Naive thymus-derived CD4-positive, alpha-beta T cell (primary cell): Measurements from ENCODE around the gene FBXW12. TPM values are rescaled to one million over a fixed set of nuclear protein-coding genes. Genes with fewer than 3 reads are reported as not detected.

Experiments
- ATAC-seq: fragments of 150-1000 bp; cut with Tn5 transposase; 2 replicates; pipeline ENCODE4 v1.10.0; 2021; ENCODE audit warnings: mild to moderate bottlenecking, moderate library complexity
- CTCF ChIA-PET: fragments of 350-600 bp; sonication (Branson Sonifier 250); formaldehyde crosslinking; loops from one replicate; lab custom pipeline; 2021; ENCODE audit warnings: antibody characterized with exemption; lab: Charles Lee
- POLR2A ChIA-PET: fragments of 350-600 bp; sonication (Branson Sonifier 250); formaldehyde crosslinking; loops from one replicate; lab custom pipeline; 2021; ENCODE audit warnings: antibody characterized with exemption, inconsistent platforms; lab: Charles Lee
- DNase-seq, 9 donors: peaks; one replicate each; pipeline versions ENCODE4 v3.0.0 to v3.0.0-alpha.2; 2020 to 2022; ENCODE audit warnings: mixed read lengths in 1 of 9
- H3K27ac ChIP-seq: one replicate; pipeline ENCODE4 v1.7.0; 2013; ENCODE audit warnings: mild to moderate bottlenecking, low read depth, low read length, moderate library complexity
- H3K27me3 ChIP-seq, 2 donors: one replicate each; pipeline ENCODE4 v1.7.0; 2013; ENCODE audit warnings: low read length in 2 of 2, mild to moderate bottlenecking in 2 of 2, moderate library complexity in 2 of 2; ENCODE audit not compliant: control insufficient read depth in 2 of 2, insufficient read depth in 2 of 2
- H3K36me3 ChIP-seq, 3 experiments: 1 replicate in 2 of 3; 2 replicates in 1 of 3; pipeline ENCODE4 v1.7.0; 2013; ENCODE audit warnings: low read length in 3 of 3, mild to moderate bottlenecking in 3 of 3, moderate library complexity in 1 of 3; ENCODE audit not compliant: insufficient read depth in 3 of 3, control insufficient read depth in 2 of 3
- H3K4me1 ChIP-seq, 2 donors: one replicate each; pipeline ENCODE4 v1.7.0; 2013; ENCODE audit warnings: low read length in 2 of 2, mild to moderate bottlenecking in 2 of 2, moderate library complexity in 1 of 2; ENCODE audit not compliant: control insufficient read depth in 2 of 2, insufficient read depth in 2 of 2
- H3K4me3 ChIP-seq: 2 replicates; pipeline ENCODE4 v1.7.0; 2013; ENCODE audit warnings: mild to moderate bottlenecking, low read length
- H3K9me3 ChIP-seq, 3 experiments: 1 replicate in 2 of 3; 2 replicates in 1 of 3; pipeline ENCODE4 v1.7.0; 2013; ENCODE audit warnings: low read length in 3 of 3; ENCODE audit not compliant: control insufficient read depth in 2 of 3
- H3K27ac Mint-ChIP-seq, 9 donors: one replicate each; pipeline ENCODE4 v1.8.0; 2020 to 2022; ENCODE audit warnings: mixed read lengths in 9 of 9, mild to moderate bottlenecking in 8 of 9, moderate library complexity in 5 of 9, inconsistent platforms in 2 of 9
- H3K27me3 Mint-ChIP-seq, 5 donors: one replicate each; pipeline ENCODE4 v1.8.0; 2021 to 2022; ENCODE audit warnings: mixed read lengths in 5 of 5, mild to moderate bottlenecking in 1 of 5
- H3K36me3 Mint-ChIP-seq, 5 donors: one replicate each; pipeline ENCODE4 v1.8.0; 2020 to 2022; ENCODE audit warnings: mixed read lengths in 5 of 5, mild to moderate bottlenecking in 3 of 5, inconsistent platforms in 1 of 5
- H3K4me1 Mint-ChIP-seq, 7 donors: one replicate each; pipeline ENCODE4 v1.8.0; 2020 to 2022; ENCODE audit warnings: mixed read lengths in 7 of 7, mild to moderate bottlenecking in 3 of 7, inconsistent platforms in 1 of 7
- H3K4me3 Mint-ChIP-seq, 10 donors: one replicate each; pipeline ENCODE4 v1.8.0; 2020 to 2022; ENCODE audit warnings: mild to moderate bottlenecking in 10 of 10, mixed read lengths in 10 of 10, moderate library complexity in 6 of 10, inconsistent platforms in 2 of 10
- H3K9me3 Mint-ChIP-seq, 11 donors: one replicate each; pipeline ENCODE4 v1.8.0; 2020 to 2022; ENCODE audit warnings: mixed read lengths in 11 of 11, mild to moderate bottlenecking in 4 of 11, inconsistent platforms in 1 of 11, moderate library complexity in 1 of 11
- intact Hi-C, 2 donors: fragments of 100-400 bp; cut with micrococcal nuclease; formaldehyde crosslinking; loops; one replicate each; pipeline ENCODE4 v1.15.1; 2023
- polyA plus RNA-seq, 2 donors: library from polyadenylated mRNA; unstranded; fragments of 300-500 nt; fragmentation: Illumina TruSeq; gene quantifications; one replicate each; pipeline ENCODE4 v1.2.3, GENCODE V29; 2021
- total RNA-seq, 6 experiments: library from RNA in 5 of 6; stranded (reverse) in 5 of 6; gene quantifications; 1 replicate in 5 of 6; 2 replicates in 1 of 6; pipeline ENCODE4 v1.2.3 and lab custom pipeline; 2021 to 2026

FBXW12 gene
- total and polyA plus RNA-seq, 7 experiments from 2014 or later = not detected

DNA sequence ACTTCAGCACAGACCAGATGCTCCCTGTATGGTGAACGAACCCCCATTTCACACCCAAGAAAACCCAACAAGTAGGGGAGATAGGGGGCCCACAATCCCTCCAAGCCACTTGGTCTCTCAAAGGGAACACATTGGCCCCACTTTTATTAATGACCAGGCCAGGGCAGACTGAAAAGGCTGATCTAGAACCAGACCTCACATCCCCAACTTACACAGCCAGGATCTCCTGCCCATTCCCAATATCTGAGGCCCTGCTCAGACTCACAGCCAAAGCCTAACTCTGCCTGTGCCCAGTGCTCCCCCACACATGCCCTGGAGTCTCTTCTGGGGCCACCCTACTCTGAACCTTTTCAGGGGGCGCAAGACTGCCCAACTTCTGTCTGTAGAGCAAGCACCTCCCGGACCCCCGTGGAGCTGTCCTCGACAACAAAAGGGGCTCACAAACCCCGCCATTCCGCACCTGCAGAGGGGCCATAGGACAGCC lies 56.1 kb downstream of the FBXW12 start:
- Histone ChIP-seq H3K27ac (no peak overlapping the region), H3K4me3 (no peak overlapping the region), H3K27me3 (no peaks in the 10 kb centered on the region), H3K4me1 (peaks cover 8 to 10% of the 10 kb centered on the region in 2 donors), H3K36me3 (peaks cover 0 to 15% (median 3%) of the 10 kb centered on the region in 3 experiments), H3K9me3 (no peaks in the 10 kb centered on the region)
- H3K4me3 Mint-ChIP-seq = peak overlapping the region; percentile 44 to 90 (median 64)
- peaks cover 0 to 30% (median 0%) of the 10 kb centered on the region in 5 donors for H3K27me3 Mint-ChIP-seq
- ATAC-seq (no peak), DNase-seq (no peak)
- H3K4me1 Mint-ChIP-seq = peaks cover 0 to 17% (median 0%) of the 10 kb centered on the region in 7 donors
- H3K36me3 Mint-ChIP-seq = peaks cover 0 to 12% (median 0%) of the 10 kb centered on the region in 5 donors
- H3K9me3 Mint-ChIP-seq = peaks cover 0 to 2% (median 0%) of the 10 kb centered on the region in 11 donors
- peak overlapping the region in 3 of 9 donors; percentile 24 to 41 (median 40) for H3K27ac Mint-ChIP-seq
- intact Hi-C loops = no loop called here
- CTCF ChIA-PET = no interaction called here
- POLR2A ChIA-PET = interaction anchor here (1.0 kb wide), 1 partner anchor 14 kb away, joined by 3 read pairs; no protein-coding TSS in a partner anchor

- ChIA-PET POLR2A (interaction anchor here (1.0 kb wide), 1 partner anchor 13 kb away, joined by 3 read pairs; no protein-coding TSS in a partner anchor), CTCF (no interaction called here)
- intact Hi-C loops = no loop called here
- peak overlapping the region; percentile 51 for H3K4me3 ChIP-seq
- ATAC-seq (no peak), DNase-seq (no peak)
- Mint-ChIP-seq H3K36me3 (peaks cover 0 to 12% (median 0%) of the 10 kb centered on the region in 5 donors), H3K27me3 (peaks cover 0 to 30% (median 0%) of the 10 kb centered on the region in 5 donors), H3K4me3 (peak overlapping the region in 9 of 10 donors; percentile 25 to 90 (median 63)), H3K4me1 (peaks cover 0 to 17% (median 0%) of the 10 kb centered on the region in 7 donors), H3K27ac (peak overlapping the region in 1 of 9 donors; percentile 40), H3K9me3 (peaks cover 0 to 2% (median 0%) of the 10 kb centered on the region in 11 donors)
- no peaks in the 10 kb centered on the region for H3K27me3 ChIP-seq
- H3K4me1 ChIP-seq = peaks cover 8 to 10% of the 10 kb centered on the region in 2 donors
- no peaks in the 10 kb centered on the region for H3K9me3 ChIP-seq
- H3K36me3 ChIP-seq = peaks cover 0 to 21% (median 3%) of the 10 kb centered on the region in 3 experiments
- H3K27ac ChIP-seq = no peak overlapping the region
Observed at GRCh38 chr3:48428572-48429316, 56.7 kb downstream of the FBXW12 start.

DNA sequence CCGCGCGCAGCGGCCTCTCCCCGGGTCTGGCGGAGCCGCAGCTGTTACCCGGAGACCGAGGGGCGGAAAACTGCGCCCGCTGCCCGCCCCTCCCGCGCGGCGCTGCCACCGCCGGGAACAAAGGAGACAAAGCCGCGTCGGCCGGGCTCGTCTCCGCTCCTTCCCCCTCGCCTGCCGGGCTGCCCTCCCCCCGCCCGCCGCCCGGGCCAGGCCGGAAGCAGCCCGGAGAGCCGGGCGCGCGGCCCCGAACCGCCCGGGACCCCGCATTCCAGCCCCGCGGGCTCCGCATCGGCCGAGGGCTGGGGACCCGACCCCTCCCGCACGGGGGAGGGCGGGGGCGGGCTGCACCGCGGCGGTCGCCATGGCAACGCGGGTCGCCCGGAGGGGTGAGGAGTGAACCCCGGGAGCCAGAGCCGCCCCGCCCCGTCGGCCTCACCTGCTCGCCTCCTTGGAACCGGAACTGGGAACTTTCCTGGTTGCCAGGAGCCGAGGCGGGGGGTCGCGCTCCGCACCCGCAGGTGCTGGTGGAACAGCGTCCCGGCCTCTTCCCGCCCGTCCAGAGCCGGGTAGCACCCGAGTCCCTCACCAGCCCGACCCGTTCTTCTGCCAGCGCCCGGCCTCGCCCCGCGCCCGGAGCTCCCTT lies 57.4 kb downstream of the FBXW12 start:
- H3K4me1 Mint-ChIP-seq = peaks cover 0 to 20% (median 4%) of the 10 kb centered on the region in 7 donors
- intact Hi-C loops = no loop called here
- POLR2A ChIA-PET = interaction anchor here (1.3 to 1.7 kb wide), 2 partner anchors 10 to 16 kb away, joined by 4 read pairs; partner anchors contain the start of gene ATRIP
- Histone ChIP-seq H3K4me3 (peak overlapping the region; percentile 51), H3K27me3 (no peaks in the 10 kb centered on the region), H3K27ac (peak overlapping the region; percentile 41), H3K9me3 (no peaks in the 10 kb centered on the region), H3K36me3 (peaks cover 0 to 28% (median 3%) of the 10 kb centered on the region in 3 experiments), H3K4me1 (peaks cover 8 to 12% of the 10 kb centered on the region in 2 donors)
- ATAC-seq (peak; percentile 75), DNase-seq (peak; percentile 48 to 77 (median 54))
- peak overlapping the region in 4 of 9 donors; percentile 28 to 71 (median 45) for H3K27ac Mint-ChIP-seq
- CTCF ChIA-PET = no interaction called here
- H3K27me3 Mint-ChIP-seq = peaks cover 0 to 30% (median 0%) of the 10 kb centered on the region in 5 donors
- H3K9me3 Mint-ChIP-seq = peaks cover 0 to 2% (median 0%) of the 10 kb centered on the region in 11 donors
- H3K36me3 Mint-ChIP-seq = peaks cover 0 to 12% (median 0%) of the 10 kb centered on the region in 5 donors
- peak overlapping the region; percentile 67 to 90 (median 80) for H3K4me3 Mint-ChIP-seq

- DNase-seq (peak in 3 of 9 donors; percentile 19 to 29 (median 25)), ATAC-seq (peak; percentile 14)
- H3K36me3 ChIP-seq = peaks cover 0 to 34% (median 3%) of the 10 kb centered on the region in 3 experiments
- Mint-ChIP-seq H3K4me3 (peak within 1 kb of the TSS; percentile 67 to 90 (median 80)), H3K9me3 (peaks cover 0 to 2% (median 0%) of the 10 kb centered on the region in 11 donors), H3K36me3 (peaks cover 0 to 12% (median 0%) of the 10 kb centered on the region in 5 donors), H3K27ac (peak within 1 kb of the TSS in 7 of 9 donors; percentile 28 to 71 (median 55)), H3K4me1 (peaks cover 0 to 23% (median 5%) of the 10 kb centered on the region in 7 donors), H3K27me3 (peaks cover 0 to 30% (median 0%) of the 10 kb centered on the region in 5 donors)
- H3K4me1 ChIP-seq = peaks cover 8 to 16% of the 10 kb centered on the region in 2 donors
- H3K4me3 ChIP-seq = peak within 1 kb of the TSS; percentile 51
- H3K27ac ChIP-seq = peak within 1 kb of the TSS; percentile 41
- intact Hi-C loops = no loop called here
- no peaks in the 10 kb centered on the region for H3K9me3 ChIP-seq
- ChIA-PET POLR2A (interaction anchor here (0.6 to 1.7 kb wide), 4 partner anchors 9 to 305 kb away, joined by 3 to 4 read pairs (median 4); partner anchors contain the start of genes ATRIP and ZNF589), CTCF (interaction anchor here (0.7 to 7.8 kb wide), 2 partner anchors 30 to 156 kb away, joined by 3 to 115 read pairs; no protein-coding TSS in a partner anchor)
- H3K27me3 ChIP-seq = no peaks in the 10 kb centered on the region
Observed at GRCh38 chr3:48429960-48430707, 58.1 kb downstream of the FBXW12 start, which contains the start of gene PLXNB1. Gene PLXNB1 (minus strand): TSS chr3:48430086. CDS start chr3:48424611, 5,475 bp downstream.

GRCh38 chr3:48430708-48431101 lies 58.7 kb downstream of the FBXW12 start:
- intact Hi-C loops = no loop called here
- CTCF ChIA-PET = interaction anchor here (0.7 to 7.8 kb wide), 2 partner anchors 30 to 157 kb away, joined by 3 to 115 read pairs; no protein-coding TSS in a partner anchor
- no peak for DNase-seq
- Mint-ChIP-seq H3K4me1 (peaks cover 0 to 23% (median 5%) of the 10 kb centered on the region in 7 donors), H3K27ac (peak overlapping the region in 4 of 9 donors; percentile 11 to 65 (median 40)), H3K27me3 (peaks cover 0 to 30% (median 0%) of the 10 kb centered on the region in 5 donors), H3K9me3 (peaks cover 0 to 2% (median 0%) of the 10 kb centered on the region in 11 donors), H3K36me3 (peaks cover 0 to 12% (median 0%) of the 10 kb centered on the region in 5 donors), H3K4me3 (peak overlapping the region; percentile 56 to 90 (median 80))
- H3K27me3 ChIP-seq = no peaks in the 10 kb centered on the region
- H3K9me3 ChIP-seq = no peaks in the 10 kb centered on the region
- POLR2A ChIA-PET = interaction anchor here (0.7 to 1.7 kb wide), 4 partner anchors 8 to 190 kb away, joined by 3 to 4 read pairs (median 4); partner anchors contain the start of genes ATRIP and ZNF589
- peaks cover 8 to 16% of the 10 kb centered on the region in 2 donors for H3K4me1 ChIP-seq
- no peak for ATAC-seq
- H3K4me3 ChIP-seq = no peak overlapping the region
- H3K27ac ChIP-seq = no peak overlapping the region
- peaks cover 0 to 34% (median 3%) of the 10 kb centered on the region in 3 experiments for H3K36me3 ChIP-seq
